Astrocyte of the hippocampus (primary cell): ENCODE results near the gene ASB13.
"Not testable (repeated sequence)": the region's sequence is repeated elsewhere in the genome, so short reads cannot be mapped to it uniquely, and the experiment has no call there.

Experiments
- DNase-seq: peaks from one replicate; pipeline ENCODE4 v3.0.0; 2011; ENCODE audit warnings: low read depth, low spot score

ASB13 gene

DNA sequence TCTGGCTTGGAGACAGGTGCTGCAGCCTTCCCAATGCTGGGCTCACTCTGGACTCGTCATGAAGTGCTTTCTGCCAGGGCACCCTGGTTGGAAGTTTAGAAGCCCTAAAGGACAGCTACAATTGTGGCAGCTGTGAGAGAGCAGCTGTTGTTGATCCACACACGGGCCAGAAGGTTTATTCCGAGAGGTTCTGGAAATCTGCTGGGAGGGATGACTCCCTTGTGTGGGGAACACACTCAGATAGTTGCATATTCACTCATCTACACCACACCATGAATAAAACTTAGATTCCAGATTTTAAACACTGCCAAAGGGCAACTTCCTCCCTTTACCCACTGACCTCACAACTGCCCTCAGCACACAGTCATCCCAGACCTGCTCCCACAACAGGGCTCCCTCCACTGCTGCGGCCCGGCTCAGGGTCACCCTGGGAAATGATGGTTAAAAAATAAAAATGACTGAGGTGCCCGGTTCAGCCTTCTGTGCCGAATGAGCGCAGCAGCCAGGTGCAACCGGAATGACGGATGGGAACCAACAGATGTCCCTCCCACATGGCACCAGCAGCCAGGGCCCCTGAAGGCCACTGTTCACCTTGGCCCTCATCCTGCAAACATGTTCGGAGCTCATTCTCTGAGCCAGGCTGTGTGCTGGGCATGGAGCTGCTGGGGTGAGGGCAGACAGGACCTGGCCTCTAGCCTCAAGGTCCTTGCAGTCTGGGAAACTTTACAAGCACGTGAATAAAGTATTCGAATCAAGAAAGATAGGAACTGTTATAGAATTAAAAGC lies 40.2 kb downstream of the ASB13 start:
- no peak for DNase-seq

DNA sequence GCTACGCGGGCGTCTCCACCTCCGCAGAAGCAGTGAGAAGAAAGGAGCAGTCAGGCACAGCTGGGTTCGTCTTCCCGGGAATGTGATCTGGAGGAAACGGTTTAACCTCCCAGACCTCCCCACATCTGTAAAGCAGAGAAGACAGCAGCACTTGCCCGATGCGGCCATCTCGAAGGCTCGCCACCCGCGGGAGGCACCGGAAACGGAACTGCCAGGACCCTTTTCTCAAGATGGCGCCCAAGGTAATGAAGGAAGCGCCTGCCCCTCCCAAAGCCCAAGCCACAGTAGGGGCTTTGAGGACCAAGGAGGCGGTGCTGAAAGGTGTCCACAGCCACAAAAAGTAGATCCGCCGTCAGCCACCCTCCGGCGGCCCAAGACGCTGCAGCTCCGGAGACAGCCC lies 41.7 kb downstream of the ASB13 start:
- DNase-seq: no peak

- DNase-seq: peak; percentile 91
These were observed 43.2 kb downstream of the ASB13 start for GRCh38 chr10:5623081-5623748.

GRCh38 chr10:5622186-5622960 lies 44.0 kb downstream of the ASB13 start:
- DNase-seq: no peak

DNA sequence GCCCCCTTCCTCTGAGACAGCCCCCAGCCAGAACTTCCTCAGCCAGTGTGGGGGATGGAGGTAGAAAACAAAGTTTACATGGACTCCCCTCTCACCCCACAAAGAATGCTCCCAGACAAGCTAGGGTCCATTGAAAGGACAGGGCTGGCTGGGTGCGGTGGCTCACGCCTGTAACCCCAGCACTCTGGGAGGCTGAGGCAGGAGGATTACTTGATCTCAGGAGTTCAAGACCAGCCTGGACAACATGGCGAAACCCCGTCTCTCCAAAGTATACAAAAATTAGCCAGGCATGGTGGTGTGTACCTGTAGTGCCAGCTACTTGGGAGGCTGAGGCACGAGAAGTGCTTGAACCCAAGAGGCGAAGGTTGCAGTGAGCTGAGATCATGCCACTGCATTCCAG lies 45.0 kb downstream of the ASB13 start:
- not testable (repeated sequence) for DNase-seq

- DNase-seq: no peak
These were observed 45.4 kb downstream of the ASB13 start for GRCh38 chr10:5620966-5621365.

DNA sequence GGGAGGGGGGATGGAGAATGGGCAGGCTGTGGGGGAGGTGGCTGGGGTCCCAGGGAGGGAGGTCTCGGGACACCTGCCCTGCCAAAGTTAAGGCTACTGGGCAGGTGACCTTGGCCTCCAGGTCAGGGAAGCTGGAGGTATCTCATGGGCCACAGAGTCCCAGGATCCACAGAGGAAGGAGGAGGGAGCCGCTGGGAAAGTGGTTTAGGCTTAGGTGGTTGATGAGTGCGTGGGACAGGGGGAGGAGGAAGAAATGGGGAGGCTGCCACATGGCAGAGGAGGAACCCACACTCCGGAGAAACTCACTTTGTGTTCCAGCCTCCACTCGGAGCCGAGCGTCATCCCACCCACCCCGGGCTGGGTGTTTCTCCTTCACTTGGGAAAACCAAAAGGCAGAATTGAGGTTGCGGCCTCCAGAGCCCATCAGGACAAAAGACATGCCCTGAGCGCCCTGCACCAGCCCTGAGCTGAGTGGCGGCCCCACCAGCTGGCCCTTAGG lies 46.1 kb downstream of the ASB13 start:
- DNase-seq: no peak

DNA sequence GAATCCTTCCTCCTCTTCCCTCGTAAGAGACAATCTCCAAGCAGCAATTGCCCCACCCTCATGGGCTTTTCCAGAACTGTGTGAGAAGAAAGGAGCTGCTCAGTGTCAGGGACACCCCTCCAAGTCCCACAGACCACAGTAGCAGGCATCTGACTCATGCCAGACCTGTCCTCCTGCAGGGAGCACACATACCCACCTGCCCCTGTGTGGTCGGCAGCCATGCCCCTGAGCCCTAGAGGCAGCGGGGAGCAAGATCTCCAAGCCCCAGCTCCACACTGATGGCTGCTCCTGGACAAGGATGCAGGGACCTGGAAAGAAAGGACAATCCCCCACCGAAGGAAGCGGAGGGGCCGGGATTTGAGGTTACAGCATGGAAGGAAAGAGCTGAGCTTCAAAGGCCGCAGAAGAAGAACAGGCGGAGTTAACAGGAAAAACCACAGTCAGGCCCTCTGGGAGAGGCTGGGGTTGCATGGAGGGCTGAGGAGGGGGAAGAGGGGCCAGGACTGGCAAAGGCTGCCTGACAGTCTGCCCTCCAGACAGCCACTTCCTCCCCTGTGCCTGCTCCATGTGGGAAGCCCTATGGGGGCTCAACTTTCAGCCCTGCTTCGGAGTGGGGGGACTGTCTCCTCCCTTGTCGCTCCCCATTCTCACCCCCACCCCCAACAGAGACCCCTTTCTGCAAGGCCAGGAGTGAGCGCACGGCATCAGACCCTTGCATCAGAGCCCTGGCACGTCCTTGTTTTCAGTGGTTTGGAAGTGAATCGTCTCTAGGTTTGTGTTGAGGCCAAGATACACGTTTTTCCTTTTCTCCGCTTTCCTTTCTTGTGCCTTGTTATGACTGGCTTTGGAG lies 46.8 kb downstream of the ASB13 start:
- DNase-seq: peak; percentile 82

- no peak for DNase-seq
These were observed 47.6 kb downstream of the ASB13 start for GRCh38 chr10:5618829-5619228.

DNA sequence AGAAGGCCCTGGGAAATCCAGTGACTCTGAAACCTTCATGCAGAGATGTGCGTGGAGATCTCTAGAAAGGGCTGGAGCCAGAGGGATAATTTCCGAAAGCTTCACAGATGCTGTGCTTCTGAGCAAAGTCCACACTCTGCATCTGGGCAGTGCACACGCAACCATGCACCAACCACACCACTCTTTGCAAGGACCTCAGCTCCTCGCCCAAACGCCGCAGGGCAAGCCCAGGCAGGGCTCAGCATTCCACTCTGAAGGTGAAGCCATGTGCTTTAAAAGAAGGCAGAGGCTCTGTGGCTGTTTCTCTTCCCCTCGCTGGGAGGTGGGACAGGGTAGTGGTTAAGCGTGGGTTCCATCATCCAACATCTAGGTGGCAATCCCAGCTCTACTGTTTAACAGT lies 48.4 kb downstream of the ASB13 start:
- DNase-seq: no peak

- DNase-seq: no peak
These were observed 48.9 kb downstream of the ASB13 start for GRCh38 chr10:5617521-5617920.

DNA sequence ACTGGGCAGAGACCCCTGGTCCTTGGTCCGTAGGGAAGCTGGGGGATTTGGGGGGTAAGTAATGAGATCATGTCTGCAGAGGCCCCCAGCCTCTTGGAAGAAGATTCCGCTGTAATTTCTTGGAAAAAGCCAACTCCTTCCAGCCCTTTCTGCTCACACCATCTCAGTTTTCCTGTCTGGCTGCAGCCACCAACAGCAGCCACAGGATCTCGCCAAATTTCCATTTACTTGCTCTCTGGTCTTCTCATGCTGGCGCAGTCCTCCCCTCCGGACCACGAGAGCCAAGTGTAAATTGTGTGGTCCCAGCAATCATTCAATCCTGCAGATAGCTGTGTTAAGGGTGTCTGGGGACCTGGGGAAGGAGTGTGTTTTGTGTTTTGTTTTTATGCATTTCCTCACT lies 49.6 kb downstream of the ASB13 start:
- no peak for DNase-seq

- DNase-seq: no peak
These were observed 50.3 kb downstream of the ASB13 start for GRCh38 chr10:5616046-5616445.

DNA sequence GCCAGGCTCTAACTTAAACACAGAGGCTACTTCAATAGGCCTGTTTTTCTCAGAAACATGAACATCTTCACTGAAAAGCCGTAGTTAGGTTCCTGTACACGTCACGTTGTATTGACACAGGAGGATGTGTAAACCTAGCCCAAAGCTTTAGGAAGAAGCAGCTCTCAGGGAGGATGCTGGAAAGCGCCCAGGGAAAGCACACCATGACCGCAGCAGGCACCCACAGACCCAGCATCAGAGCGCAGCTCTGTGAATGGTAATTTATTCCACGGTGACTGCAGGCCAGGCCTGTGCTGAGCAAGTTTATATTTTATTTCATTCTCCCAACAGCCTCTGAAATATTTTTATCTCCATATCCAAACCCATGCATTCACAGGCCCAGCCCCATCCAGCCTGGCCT lies 51.1 kb downstream of the ASB13 start:
- DNase-seq: no peak

DNA sequence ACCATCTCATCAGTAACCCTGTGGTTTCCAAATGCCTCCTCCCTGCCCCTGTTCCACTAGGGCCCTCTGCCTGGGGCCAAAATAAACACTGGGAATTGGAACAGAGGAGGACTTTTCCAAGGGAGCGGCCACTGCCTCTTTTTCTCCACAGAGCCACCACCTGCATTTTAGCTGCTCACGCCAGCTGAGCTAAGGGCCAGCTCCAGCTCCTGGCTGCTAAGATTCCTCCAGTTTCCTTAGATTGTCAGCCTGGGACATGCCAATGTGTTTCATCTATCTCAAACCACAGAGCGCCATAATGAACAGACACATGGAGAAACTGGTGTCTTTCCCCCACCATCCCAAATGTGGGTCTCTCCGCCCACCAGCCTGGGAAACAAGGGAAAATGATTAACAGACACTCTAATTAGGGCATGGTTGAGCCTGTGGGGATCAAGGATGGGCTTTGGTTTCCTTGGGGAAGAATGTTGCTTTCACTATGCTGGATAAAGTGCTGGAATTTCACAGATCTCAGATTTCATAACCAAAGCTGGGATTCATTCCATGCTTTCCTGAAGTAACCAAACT lies 52.2 kb downstream of the ASB13 start:
- peak; percentile 60 for DNase-seq

DNA sequence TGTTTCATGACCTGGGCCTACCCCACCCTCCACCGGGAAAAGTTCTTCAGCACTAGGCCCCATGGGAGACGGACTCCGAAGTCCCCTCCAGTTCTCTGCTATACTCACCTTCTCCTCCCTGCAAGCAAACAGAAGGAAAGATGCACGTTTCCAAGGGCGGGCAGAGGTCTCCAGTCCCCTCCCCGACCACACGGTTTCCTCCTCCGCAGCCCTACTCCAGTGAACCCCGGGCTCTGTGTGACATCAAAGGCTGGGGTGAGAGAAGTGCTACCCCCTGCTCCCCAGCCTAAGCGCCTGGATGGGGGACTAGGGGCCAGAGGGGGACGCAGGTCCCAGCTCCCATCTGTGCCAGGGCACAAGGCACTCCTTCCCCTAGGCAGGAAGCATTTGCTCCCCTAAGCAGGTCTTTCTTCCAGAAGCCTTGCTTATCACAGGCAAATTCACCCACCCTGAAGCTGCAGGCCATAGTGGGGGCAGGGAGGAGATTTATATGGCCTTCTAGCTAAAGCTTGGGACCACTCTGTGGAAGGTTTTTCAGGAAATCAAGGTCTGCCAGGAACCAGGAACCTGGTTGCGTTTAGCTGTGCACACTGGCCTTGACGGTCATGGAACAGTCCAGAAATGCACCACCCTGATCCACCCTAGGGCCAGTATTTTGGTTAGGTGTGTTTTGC lies 52.8 kb downstream of the ASB13 start:
- no peak for DNase-seq

- DNase-seq: peak; percentile 42
These were observed 54.3 kb downstream of the ASB13 start for GRCh38 chr10:5611899-5612680.

DNA sequence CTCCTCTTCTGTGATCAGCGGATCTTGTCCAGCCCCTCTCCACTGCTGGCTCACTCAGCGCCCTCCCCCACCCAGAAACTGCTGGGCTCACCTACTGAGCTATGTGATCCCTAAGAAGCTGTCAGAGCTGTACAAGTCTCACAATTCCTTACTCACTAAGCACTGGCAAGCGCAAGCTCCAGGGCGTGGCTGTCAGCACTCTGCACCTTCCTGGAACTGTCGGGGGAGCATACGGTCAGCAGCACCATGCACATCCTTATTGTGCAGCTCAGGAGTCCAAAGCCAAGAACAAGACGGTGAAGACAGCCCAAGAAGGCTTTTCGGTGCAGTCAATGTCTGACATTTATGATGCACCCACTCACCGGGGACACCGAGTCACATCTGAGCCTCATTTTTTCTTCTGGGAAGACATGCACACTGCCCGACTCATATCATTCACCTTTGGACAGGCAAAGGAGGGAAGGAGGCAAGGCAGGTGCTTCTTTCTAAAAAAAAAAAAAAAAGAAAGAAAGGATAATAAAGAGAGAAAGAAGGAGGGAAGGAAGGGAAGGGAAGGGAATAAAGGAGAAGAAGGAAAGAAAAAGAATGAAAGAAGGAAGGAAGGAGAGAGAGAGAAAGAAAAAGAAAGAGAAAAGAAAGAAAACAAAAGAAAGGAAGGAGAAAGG lies 56.3 kb downstream of the ASB13 start:
- DNase-seq: no peak

GRCh38 chr10:5608608-5609220 lies 57.7 kb downstream of the ASB13 start:
- DNase-seq: no peak
